ENCODE results near the gene EPHA7.

- TF ChIP-seq POLR2A (IDR thresholded peaks at IDR 0.05) (no peak), CTCF (IDR thresholded peaks at IDR 0.05) (no peak)
Observed at GRCh38 chr6:93392797-93393196, 26.6 kb downstream of the EPHA7 start.
